Ascending aorta (tissue), 2 donors: Measurements from ENCODE around the gene KIR2DL3. TPM values are rescaled to one million over a fixed set of nuclear protein-coding genes. Genes with fewer than 3 reads are reported as not detected.
"Not testable (repeated sequence)": the region's sequence is repeated elsewhere in the genome, so short reads cannot be mapped to it uniquely, and the experiment has no call there.

Source experiments
- DNase-seq, 2 donors: peaks; one replicate each; pipeline ENCODE4 v3.0.0-alpha.2; 2019; ENCODE audit warnings: low spot score in 2 of 2
- H3K27ac ChIP-seq, 2 donors: fragments of 200-600 bp; sonication (generic); one replicate each; pipeline ENCODE4 v1.5.1; 2016 to 2017; ENCODE audit warnings: mild to moderate bottlenecking in 1 of 2
- H3K27me3 ChIP-seq: fragments of 200-600 bp; sonication (generic); one replicate; pipeline ENCODE4 v1.5.1; 2017
- H3K36me3 ChIP-seq, 2 donors: fragments of 200-600 bp; sonication (generic); one replicate each; pipeline ENCODE4 v1.5.1; 2016
- H3K4me1 ChIP-seq, 2 donors: fragments of 200-600 bp; sonication (generic); one replicate each; pipeline ENCODE4 v1.5.1; 2016 to 2017; ENCODE audit warnings: mild to moderate bottlenecking in 1 of 2
- H3K4me3 ChIP-seq, 2 donors: fragments of 200-600 bp; sonication (generic); one replicate each; pipeline ENCODE4 v1.5.1; 2016 to 2017; ENCODE audit warnings: mild to moderate bottlenecking in 1 of 2
- H3K9me3 ChIP-seq, 2 donors: fragments of 200-600 bp; sonication (generic); one replicate each; pipeline ENCODE4 v1.5.1; 2016
- CTCF ChIP-seq, 3 experiments: fragments of 200-600 bp in 2 of 3; fragments of 450-650 bp in 1 of 3; sonication (generic) in 2 of 3; IDR thresholded peaks; one replicate each; pipeline ENCODE4 v1.5.1; 2016 to 2019; ENCODE audit warnings: antibody characterized with exemption in 3 of 3, mild to moderate bottlenecking in 1 of 3, moderate library complexity in 1 of 3
- intact Hi-C: fragments of 100-400 bp; cut with DNase I; formaldehyde crosslinking; loops from one replicate; pipeline ENCODE4 v1.15.1; 2023
- total RNA-seq: library from RNA; depleted of rRNA; stranded (reverse); fragments of >200 nt; gene quantifications from one replicate; pipeline ENCODE4 v1.1.0, GENCODE V29; 2016

Gene KIR2DL3
- total RNA-seq, 1 donor from 2014 or later: not detected

- Histone ChIP-seq H3K9me3 (no peaks in the 10 kb centered on the region), H3K4me1 (no peaks in the 10 kb centered on the region), H3K36me3 (no peaks in the 10 kb centered on the region), H3K4me3 (no peak overlapping the region), H3K27ac (no peak overlapping the region), H3K27me3 (no peaks in the 10 kb centered on the region)
- intact Hi-C loops: no loop called here
- no peak for TF ChIP-seq CTCF (IDR thresholded peaks at IDR 0.05)
- DNase-seq: no peak
Observed at GRCh38 chr19:54731191-54731590, 7.1 kb upstream of the KIR2DL3 start.

- Histone ChIP-seq H3K9me3 (no peaks in the 10 kb centered on the region), H3K4me3 (no peak overlapping the region), H3K27me3 (no peaks in the 10 kb centered on the region), H3K36me3 (no peaks in the 10 kb centered on the region), H3K4me1 (no peaks in the 10 kb centered on the region), H3K27ac (no peak overlapping the region)
- intact Hi-C loops: no loop called here
- no peak for TF ChIP-seq CTCF (IDR thresholded peaks at IDR 0.05)
- no peak for DNase-seq
Observed at GRCh38 chr19:54738715-54739114, 402 bp downstream of the KIR2DL3 start.

GRCh38 chr19:54739587-54740497, 1.5 kb downstream of the KIR2DL3 start:
- no peak overlapping the region for H3K27ac ChIP-seq
- H3K4me3 ChIP-seq: no peak overlapping the region
- H3K27me3 ChIP-seq: no peaks in the 10 kb centered on the region
- intact Hi-C loops: no loop called here
- DNase-seq: no peak
- no peaks in the 10 kb centered on the region for H3K36me3 ChIP-seq
- TF ChIP-seq CTCF (IDR thresholded peaks at IDR 0.05): no peak
- H3K4me1 ChIP-seq: no peaks in the 10 kb centered on the region
- H3K9me3 ChIP-seq: no peaks in the 10 kb centered on the region

- intact Hi-C loops, H3K27ac ChIP-seq: not testable (repeated sequence)
Observed at GRCh38 chr19:54741950-54742349, 3.6 kb downstream of the KIR2DL3 start.

GRCh38 chr19:54744080-54744479, 5.8 kb downstream of the KIR2DL3 start:
- not testable (repeated sequence) for DNase-seq

More at GRCh38 chr19:54741950-54742349, 3.6 kb downstream of the KIR2DL3 start:
- not testable (repeated sequence) for H3K4me1 ChIP-seq, H3K36me3 ChIP-seq, H3K27me3 ChIP-seq, H3K4me3 ChIP-seq, DNase-seq, H3K9me3 ChIP-seq

GRCh38 chr19:54747614-54748322, 9.5 kb downstream of the KIR2DL3 start:
- H3K36me3 ChIP-seq, H3K4me1 ChIP-seq, H3K4me3 ChIP-seq, H3K27me3 ChIP-seq, H3K9me3 ChIP-seq, H3K27ac ChIP-seq, intact Hi-C loops: not testable (repeated sequence)
- DNase-seq: peak in 1 of 2 donors; percentile 58

More at GRCh38 chr19:54744080-54744479, 5.8 kb downstream of the KIR2DL3 start:
- H3K36me3 ChIP-seq, H3K27ac ChIP-seq, H3K27me3 ChIP-seq, H3K9me3 ChIP-seq, intact Hi-C loops, H3K4me3 ChIP-seq, H3K4me1 ChIP-seq: not testable (repeated sequence)

- H3K9me3 ChIP-seq, H3K27ac ChIP-seq, intact Hi-C loops, H3K27me3 ChIP-seq, H3K36me3 ChIP-seq, H3K4me1 ChIP-seq, H3K4me3 ChIP-seq: not testable (repeated sequence)
- peak in 1 of 2 donors; percentile 35 for DNase-seq
Observed at GRCh38 chr19:54750276-54750675, 12.0 kb downstream of the KIR2DL3 start.

- DNase-seq, H3K9me3 ChIP-seq, intact Hi-C loops, H3K36me3 ChIP-seq, H3K27me3 ChIP-seq, H3K4me3 ChIP-seq, H3K4me1 ChIP-seq, H3K27ac ChIP-seq: not testable (repeated sequence)
Observed at GRCh38 chr19:54756204-54757110, 18.1 kb downstream of the KIR2DL3 start.

GRCh38 chr19:54758577-54758976, 20.3 kb downstream of the KIR2DL3 start:
- H3K9me3 ChIP-seq, H3K27ac ChIP-seq, H3K36me3 ChIP-seq, H3K27me3 ChIP-seq, intact Hi-C loops, H3K4me3 ChIP-seq, H3K4me1 ChIP-seq, DNase-seq: not testable (repeated sequence)

- intact Hi-C loops, H3K9me3 ChIP-seq, H3K4me1 ChIP-seq, H3K4me3 ChIP-seq, H3K27ac ChIP-seq, H3K36me3 ChIP-seq, H3K27me3 ChIP-seq, DNase-seq: not testable (repeated sequence)
Observed at GRCh38 chr19:54764219-54764618, 25.9 kb downstream of the KIR2DL3 start.
